ENCODE measurements around the gene RPA3. TPM values are rescaled to one million over a fixed set of nuclear protein-coding genes. Genes with fewer than 3 reads are reported as not detected.
A peak's percentile ranks its signal among the peaks of the same experiment; 100 is the strongest.

RPA3 gene
- total and polyA plus RNA-seq, 2 of the 13 experiments (the other 11 are each of a cell fraction or from before 2014, with no cell fraction given): 38.3 to 154 TPM

DNA sequence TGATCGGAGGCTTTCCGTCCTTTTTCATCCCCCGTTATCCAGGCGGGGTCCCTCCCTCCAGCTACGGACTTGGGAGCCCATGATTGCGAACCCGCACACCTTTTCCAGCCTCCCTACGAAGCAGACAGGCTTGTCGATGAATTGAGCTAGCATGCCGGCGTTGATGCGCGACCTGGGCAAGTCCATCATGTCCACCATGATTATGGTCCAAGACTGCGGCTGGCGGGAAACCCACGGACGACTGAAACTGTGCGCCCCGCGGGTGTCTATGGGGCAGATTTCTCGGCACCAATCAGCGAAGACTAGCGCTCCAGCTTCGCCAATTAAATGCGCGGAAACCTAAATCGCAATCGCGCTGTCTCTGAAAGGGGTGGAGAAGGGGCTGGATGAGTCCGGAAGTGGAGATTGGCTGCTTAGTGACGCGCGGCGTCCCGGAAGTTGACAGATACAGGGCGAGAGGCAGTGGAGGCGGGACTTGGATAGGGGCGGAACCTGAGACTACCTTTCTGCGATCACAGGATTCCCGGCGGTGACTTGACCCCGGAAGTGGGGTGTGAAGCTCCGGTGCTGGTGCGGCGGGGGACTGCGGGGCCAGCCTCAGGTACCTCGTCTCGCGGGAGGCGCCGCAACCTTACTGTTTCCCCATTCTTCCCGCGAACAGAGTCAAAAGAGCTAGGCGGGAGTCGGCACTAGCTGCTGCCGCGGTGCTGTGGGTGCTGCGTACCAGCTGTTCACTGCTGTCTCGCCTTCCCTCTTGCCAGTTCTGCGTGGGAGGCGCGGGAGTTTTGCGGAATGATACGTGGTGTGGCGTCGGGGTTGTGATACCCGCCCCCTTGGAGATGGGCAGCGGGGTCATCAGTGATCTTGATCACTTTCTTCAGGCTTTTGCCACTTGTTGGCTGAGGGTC lies 77.9 kb downstream of the RPA3 start, which contains the start of gene UMAD1 (continued):
- TF ChIP-seq, protein P1, sequence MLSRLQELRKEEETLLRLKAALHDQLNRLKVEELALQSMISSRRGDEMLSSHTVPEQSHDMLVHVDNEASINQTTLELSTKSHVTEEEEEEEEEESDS (CRISPR knock-in tag; IDR thresholded peaks at IDR 0.05; ENCODE audit: borderline replicate concordance): peak; percentile 33; the same call in 1 of the 2 replicates
- TF ChIP-seq JUN (CRISPR knock-in tag; IDR thresholded peaks at IDR 0.05) (no peak), JUNB (CRISPR knock-in tag; IDR thresholded peaks at IDR 0.05; ENCODE audit: borderline replicate concordance) (no peak), AKAP8 (CRISPR knock-in tag; IDR thresholded peaks at IDR 0.05) (no peak), ZNF350 (CRISPR knock-in tag; IDR thresholded peaks at IDR 0.05; ENCODE audit: borderline replicate concordance, low read depth) (no peak; the same call in 1 of the 2 replicates), MED8 (CRISPR knock-in tag; IDR thresholded peaks at IDR 0.05; ENCODE audit: insufficient replicate concordance) (no peak), ZNF432 (CRISPR knock-in tag; IDR thresholded peaks at IDR 0.05; ENCODE audit: borderline replicate concordance) (no peak), ZNF569 (CRISPR knock-in tag; IDR thresholded peaks at IDR 0.05; ENCODE audit: borderline replicate concordance) (no peak), ZNF766 (CRISPR knock-in tag; IDR thresholded peaks at IDR 0.05; ENCODE audit: borderline replicate concordance) (peak; percentile 40; the same call in 1 of the 2 replicates), NBN (conservative IDR thresholded peaks at IDR 0.05) (no peak), HCFC1 (IDR thresholded peaks at IDR 0.05; ENCODE audit: low read depth, low read length) (0 out of 2 replicates have a peak, but pooled peaks have one; percentile 17), ZNF768 (CRISPR knock-in tag; IDR thresholded peaks at IDR 0.05) (no peak), SP1 (IDR thresholded peaks at IDR 0.05) (no peak), SP1 (CRISPR knock-in tag; IDR thresholded peaks at IDR 0.05) (no peak), CBX5 (CRISPR knock-in tag; IDR thresholded peaks at IDR 0.05; ENCODE audit: borderline replicate concordance) (peak; percentile 15; the same call in 1 of the 2 replicates), ZNF558 (CRISPR knock-in tag; IDR thresholded peaks at IDR 0.05; ENCODE audit: borderline replicate concordance) (peak; percentile 47; the same call in 1 of the 2 replicates), ZNF660 (CRISPR knock-in tag; IDR thresholded peaks at IDR 0.05; ENCODE audit: borderline replicate concordance, low read depth) (no peak), TCF7L2 (IDR thresholded peaks at IDR 0.05; ENCODE audit: low read depth, low read length) (no peak)
- TF ChIP-seq, protein P2, sequence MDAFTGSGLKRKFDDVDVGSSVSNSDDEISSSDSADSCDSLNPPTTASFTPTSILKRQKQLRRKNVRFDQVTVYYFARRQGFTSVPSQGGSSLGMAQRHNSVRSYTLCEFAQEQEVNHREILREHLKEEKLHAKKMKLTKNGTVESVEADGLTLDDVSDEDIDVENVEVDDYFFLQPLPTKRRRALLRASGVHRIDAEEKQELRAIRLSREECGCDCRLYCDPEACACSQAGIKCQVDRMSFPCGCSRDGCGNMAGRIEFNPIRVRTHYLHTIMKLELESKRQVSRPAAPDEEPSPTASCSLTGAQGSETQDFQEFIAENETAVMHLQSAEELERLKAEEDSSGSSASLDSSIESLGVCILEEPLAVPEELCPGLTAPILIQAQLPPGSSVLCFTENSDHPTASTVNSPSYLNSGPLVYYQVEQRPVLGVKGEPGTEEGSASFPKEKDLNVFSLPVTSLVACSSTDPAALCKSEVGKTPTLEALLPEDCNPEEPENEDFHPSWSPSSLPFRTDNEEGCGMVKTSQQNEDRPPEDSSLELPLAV (CRISPR knock-in tag; conservative IDR thresholded peaks at IDR 0.05; ENCODE audit: low read depth): no peak
- TF ChIP-seq, protein P3, sequence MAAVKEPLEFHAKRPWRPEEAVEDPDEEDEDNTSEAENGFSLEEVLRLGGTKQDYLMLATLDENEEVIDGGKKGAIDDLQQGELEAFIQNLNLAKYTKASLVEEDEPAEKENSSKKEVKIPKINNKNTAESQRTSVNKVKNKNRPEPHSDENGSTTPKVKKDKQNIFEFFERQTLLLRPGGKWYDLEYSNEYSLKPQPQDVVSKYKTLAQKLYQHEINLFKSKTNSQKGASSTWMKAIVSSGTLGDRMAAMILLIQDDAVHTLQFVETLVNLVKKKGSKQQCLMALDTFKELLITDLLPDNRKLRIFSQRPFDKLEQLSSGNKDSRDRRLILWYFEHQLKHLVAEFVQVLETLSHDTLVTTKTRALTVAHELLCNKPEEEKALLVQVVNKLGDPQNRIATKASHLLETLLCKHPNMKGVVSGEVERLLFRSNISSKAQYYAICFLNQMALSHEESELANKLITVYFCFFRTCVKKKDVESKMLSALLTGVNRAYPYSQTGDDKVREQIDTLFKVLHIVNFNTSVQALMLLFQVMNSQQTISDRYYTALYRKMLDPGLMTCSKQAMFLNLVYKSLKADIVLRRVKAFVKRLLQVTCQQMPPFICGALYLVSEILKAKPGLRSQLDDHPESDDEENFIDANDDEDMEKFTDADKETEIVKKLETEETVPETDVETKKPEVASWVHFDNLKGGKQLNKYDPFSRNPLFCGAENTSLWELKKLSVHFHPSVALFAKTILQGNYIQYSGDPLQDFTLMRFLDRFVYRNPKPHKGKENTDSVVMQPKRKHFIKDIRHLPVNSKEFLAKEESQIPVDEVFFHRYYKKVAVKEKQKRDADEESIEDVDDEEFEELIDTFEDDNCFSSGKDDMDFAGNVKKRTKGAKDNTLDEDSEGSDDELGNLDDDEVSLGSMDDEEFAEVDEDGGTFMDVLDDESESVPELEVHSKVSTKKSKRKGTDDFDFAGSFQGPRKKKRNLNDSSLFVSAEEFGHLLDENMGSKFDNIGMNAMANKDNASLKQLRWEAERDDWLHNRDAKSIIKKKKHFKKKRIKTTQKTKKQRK (IDR thresholded peaks at IDR 0.05; ENCODE audit: low read length): no peak
- TF ChIP-seq, protein P4, sequence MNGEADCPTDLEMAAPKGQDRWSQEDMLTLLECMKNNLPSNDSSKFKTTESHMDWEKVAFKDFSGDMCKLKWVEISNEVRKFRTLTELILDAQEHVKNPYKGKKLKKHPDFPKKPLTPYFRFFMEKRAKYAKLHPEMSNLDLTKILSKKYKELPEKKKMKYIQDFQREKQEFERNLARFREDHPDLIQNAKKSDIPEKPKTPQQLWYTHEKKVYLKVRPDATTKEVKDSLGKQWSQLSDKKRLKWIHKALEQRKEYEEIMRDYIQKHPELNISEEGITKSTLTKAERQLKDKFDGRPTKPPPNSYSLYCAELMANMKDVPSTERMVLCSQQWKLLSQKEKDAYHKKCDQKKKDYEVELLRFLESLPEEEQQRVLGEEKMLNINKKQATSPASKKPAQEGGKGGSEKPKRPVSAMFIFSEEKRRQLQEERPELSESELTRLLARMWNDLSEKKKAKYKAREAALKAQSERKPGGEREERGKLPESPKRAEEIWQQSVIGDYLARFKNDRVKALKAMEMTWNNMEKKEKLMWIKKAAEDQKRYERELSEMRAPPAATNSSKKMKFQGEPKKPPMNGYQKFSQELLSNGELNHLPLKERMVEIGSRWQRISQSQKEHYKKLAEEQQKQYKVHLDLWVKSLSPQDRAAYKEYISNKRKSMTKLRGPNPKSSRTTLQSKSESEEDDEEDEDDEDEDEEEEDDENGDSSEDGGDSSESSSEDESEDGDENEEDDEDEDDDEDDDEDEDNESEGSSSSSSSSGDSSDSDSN (CRISPR knock-in tag; IDR thresholded peaks at IDR 0.05): peak; percentile 50; the same call in 1 of the 2 replicates

All from HepG2 (cell line).